Measurements from ENCODE around the gene DCHS1. TPM values are rescaled to one million over a fixed set of nuclear protein-coding genes. Genes with fewer than 3 reads are reported as not detected.

The DCHS1 gene
- total RNA-seq, 4 donors from 2014 or later = 22.2 to 59.8 (median 37.8) TPM

DNA sequence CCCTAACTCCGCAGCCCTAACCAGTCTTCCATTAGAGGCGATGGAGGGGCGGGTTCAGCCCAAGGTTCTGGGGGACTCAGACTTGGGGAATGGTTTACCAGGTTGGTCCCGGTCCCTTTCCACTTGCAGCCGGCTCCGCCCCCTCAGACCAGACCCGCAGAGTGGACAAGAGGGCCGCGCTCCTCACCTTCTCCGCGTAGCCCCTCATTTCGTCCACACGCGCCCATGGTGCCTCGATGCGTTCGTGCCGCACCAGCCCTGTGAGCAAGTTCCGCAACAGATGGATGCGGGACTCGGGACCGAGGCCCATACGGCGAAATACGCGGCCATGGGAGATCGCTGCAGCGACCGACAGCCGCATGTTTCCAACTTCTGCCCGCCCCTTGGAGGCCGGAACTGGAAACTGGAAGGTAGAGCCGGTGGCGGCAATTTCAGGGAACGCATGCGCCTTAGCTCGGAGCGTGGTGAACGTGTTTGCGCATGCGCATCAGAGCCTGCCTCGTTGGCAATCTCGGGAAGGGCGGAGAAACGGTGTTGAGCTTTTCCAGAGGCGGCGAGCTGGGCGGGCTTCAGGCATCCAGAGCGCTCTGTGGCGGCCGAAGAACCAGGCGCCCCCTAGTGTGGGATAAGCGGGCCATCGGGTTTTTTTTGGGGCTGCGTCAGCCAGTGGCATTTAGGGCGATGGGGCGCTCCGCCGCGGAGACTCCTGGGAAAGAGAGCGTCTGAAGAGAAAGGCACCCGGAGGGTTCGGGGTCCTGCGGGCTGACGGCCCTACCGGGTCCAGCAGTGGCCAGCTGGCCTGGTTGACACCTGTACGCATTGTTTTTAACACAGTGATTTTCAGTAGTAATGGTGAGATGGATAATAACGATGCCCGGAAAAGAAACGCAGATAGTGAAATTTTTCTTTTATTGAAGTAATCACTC lies 27.6 kb upstream of the DCHS1 start, which contains the start of gene MRPL17:
TSS of gene MRPL17 (minus strand) at position 405 of the 926 bp plus-strand sequence. CDS start at position 361, 44 bp downstream.
- no peaks in the 10 kb centered on the region for H3K9me3 ChIP-seq
- TF ChIP-seq POLR2A (IDR thresholded peaks at IDR 0.05) (peak; percentile 43 to 53), EP300 (IDR thresholded peaks at IDR 0.05) (no peak), POLR2AphosphoS5 (IDR thresholded peaks at IDR 0.05) (peak; percentile 79)
- TF ChIP-seq, protein P1, sequence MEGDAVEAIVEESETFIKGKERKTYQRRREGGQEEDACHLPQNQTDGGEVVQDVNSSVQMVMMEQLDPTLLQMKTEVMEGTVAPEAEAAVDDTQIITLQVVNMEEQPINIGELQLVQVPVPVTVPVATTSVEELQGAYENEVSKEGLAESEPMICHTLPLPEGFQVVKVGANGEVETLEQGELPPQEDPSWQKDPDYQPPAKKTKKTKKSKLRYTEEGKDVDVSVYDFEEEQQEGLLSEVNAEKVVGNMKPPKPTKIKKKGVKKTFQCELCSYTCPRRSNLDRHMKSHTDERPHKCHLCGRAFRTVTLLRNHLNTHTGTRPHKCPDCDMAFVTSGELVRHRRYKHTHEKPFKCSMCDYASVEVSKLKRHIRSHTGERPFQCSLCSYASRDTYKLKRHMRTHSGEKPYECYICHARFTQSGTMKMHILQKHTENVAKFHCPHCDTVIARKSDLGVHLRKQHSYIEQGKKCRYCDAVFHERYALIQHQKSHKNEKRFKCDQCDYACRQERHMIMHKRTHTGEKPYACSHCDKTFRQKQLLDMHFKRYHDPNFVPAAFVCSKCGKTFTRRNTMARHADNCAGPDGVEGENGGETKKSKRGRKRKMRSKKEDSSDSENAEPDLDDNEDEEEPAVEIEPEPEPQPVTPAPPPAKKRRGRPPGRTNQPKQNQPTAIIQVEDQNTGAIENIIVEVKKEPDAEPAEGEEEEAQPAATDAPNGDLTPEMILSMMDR (IDR thresholded peaks at IDR 0.05) = peak; percentile 75 to 97 (median 95)
- peaks cover 0 to 22% of the 10 kb centered on the region in 2 donors for H3K36me3 ChIP-seq
- peak within 1 kb of the TSS; percentile 45 to 87 for H3K4me3 ChIP-seq
- H3K27ac ChIP-seq = peak within 1 kb of the TSS; percentile 74 to 98 (median 92)
- WGBS, 2 donors (ENCODE audit: low coverage in 1 of 2) = 0 to 1% methylated on average over 4 to 14 of the region's 70 CpGs
- peaks cover 8 to 31% (median 8%) of the 10 kb centered on the region in 3 donors for H3K4me1 ChIP-seq
- ATAC-seq = peak; percentile 99
- no peaks in the 10 kb centered on the region for H3K27me3 ChIP-seq

DNA sequence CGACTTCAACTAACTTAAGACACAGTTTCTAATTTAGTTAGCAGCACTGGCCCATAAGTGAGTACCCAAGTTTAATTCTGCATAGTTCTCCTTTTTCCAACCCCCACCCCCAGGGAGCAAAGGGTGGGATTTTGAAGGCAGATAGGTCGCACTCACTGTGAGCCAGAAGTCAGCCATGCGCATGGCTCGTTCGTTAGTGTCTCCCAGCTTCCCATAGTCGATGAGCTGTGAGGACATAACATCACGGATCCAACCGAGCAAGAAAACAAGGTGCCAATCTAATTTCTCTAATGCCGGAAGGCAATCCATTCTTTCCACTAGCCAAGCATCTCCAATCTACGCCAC lies 27.0 kb upstream of the DCHS1 start:
- Histone ChIP-seq H3K9me3 (no peaks in the 10 kb centered on the region), H3K36me3 (peaks cover 0 to 22% of the 10 kb centered on the region in 2 donors), H3K27me3 (no peaks in the 10 kb centered on the region), H3K27ac (peak overlapping the region; percentile 2 to 98 (median 92)), H3K4me1 (peaks cover 8 to 31% (median 8%) of the 10 kb centered on the region in 3 donors), H3K4me3 (peak overlapping the region; percentile 45 to 87)
- no peak for ATAC-seq
- 2 to 4% methylated on average over 5 to 8 of the region's 10 CpGs for WGBS, 2 donors (ENCODE audit: low coverage in 1 of 2)
- TF ChIP-seq POLR2A (IDR thresholded peaks at IDR 0.05) (no peak), EP300 (IDR thresholded peaks at IDR 0.05) (no peak), POLR2AphosphoS5 (IDR thresholded peaks at IDR 0.05) (no peak)
- TF ChIP-seq, protein P1 (IDR thresholded peaks at IDR 0.05) = no peak

DNA sequence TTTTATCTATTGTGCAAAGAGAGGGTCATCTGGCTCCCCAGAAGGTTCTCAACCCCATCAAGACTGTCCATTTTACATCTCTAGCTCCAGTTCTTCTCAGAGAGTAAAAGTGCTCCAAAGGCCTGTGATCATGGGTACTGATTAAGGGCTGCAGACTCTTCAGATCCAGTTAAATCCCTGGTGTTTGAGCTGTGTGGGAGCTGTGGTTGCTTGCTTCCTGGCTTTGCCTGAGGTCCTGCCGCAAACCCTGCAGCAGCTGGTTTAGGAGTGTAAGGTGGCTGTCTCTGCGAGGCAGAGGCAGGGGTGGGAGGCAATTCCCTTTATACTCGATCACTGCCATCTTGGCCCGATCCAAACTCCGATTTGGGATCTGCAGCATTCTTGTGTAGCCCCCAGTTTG lies 26.3 kb upstream of the DCHS1 start:
- WGBS, 2 donors (ENCODE audit: low coverage in 1 of 2) = 32 to 60% methylated on average over 1 to 3 of the region's 5 CpGs
- Histone ChIP-seq H3K9me3 (no peaks in the 10 kb centered on the region), H3K4me1 (peaks cover 8 to 31% (median 8%) of the 10 kb centered on the region in 3 donors), H3K27ac (peak overlapping the region; percentile 2 to 98 (median 92)), H3K4me3 (peak overlapping the region; percentile 45 to 87), H3K27me3 (no peaks in the 10 kb centered on the region), H3K36me3 (peaks cover 0 to 22% of the 10 kb centered on the region in 2 donors)
- TF ChIP-seq EP300 (IDR thresholded peaks at IDR 0.05) (no peak), POLR2A (IDR thresholded peaks at IDR 0.05) (no peak), POLR2AphosphoS5 (IDR thresholded peaks at IDR 0.05) (no peak)
- TF ChIP-seq, protein P1 (IDR thresholded peaks at IDR 0.05) = no peak
- ATAC-seq = no peak

- TF ChIP-seq POLR2A (IDR thresholded peaks at IDR 0.05) (no peak), EP300 (IDR thresholded peaks at IDR 0.05) (no peak), POLR2AphosphoS5 (IDR thresholded peaks at IDR 0.05) (no peak)
- TF ChIP-seq, protein P1 (IDR thresholded peaks at IDR 0.05) = no peak
- Histone ChIP-seq H3K27me3 (no peaks in the 10 kb centered on the region), H3K9me3 (no peaks in the 10 kb centered on the region), H3K36me3 (peaks cover 0 to 22% of the 10 kb centered on the region in 2 donors), H3K4me1 (peaks cover 8 to 31% (median 8%) of the 10 kb centered on the region in 3 donors), H3K27ac (peak overlapping the region in 3 of 4 donors; percentile 5 to 12 (median 6)), H3K4me3 (peak overlapping the region in 1 of 2 donors; percentile 87)
- ATAC-seq = no peak
- WGBS, 2 donors (ENCODE audit: low coverage in 1 of 2) = 17 to 40% methylated on average over 1 of the region's 1 CpG
These were observed 25.9 kb upstream of the DCHS1 start for GRCh38 chr11:6681505-6681904.
